IMR-90 (cell line): ENCODE measurements around the gene DISC1. TPM values are rescaled to one million over a fixed set of nuclear protein-coding genes. Genes with fewer than 3 reads are reported as not detected.

Experiments
- ATAC-seq: fragments of 200-7000 bp; cut with Tn5 transposase; 2 replicates; pipeline ENCODE4 v1.9.1; 2020; ENCODE audit warnings: low read depth, mild to moderate bottlenecking, moderate library complexity
- BruUV-seq: library from RNA; stranded (reverse); fragments of 400-500 nt; replicated peaks from 2 replicates; lab custom pipeline; 2021; lab: Mats Ljungman, UMichigan
- CTCF ChIA-PET: fragments of 300-600 bp; formaldehyde crosslinking; extraction: SDS; loops from one replicate; lab custom pipeline; 2021; ENCODE audit warnings: antibody characterized with exemption; lab: Yijun Ruan, JAX
- POLR2A ChIA-PET: fragments of 300-600 bp; sonication (Branson Sonifier 250); formaldehyde crosslinking; loops from one replicate; lab custom pipeline; 2022; ENCODE audit warnings: antibody characterized with exemption; ENCODE audit not compliant: unreplicated experiment; lab: Charles Lee
- DNase-seq: peaks from one replicate; pipeline ENCODE4 v3.0.0; 2013
- H2AFZ ChIP-seq: replicated peaks from 2 replicates; pipeline ENCODE3; 2013; ENCODE audit warnings: low read length, mild to moderate bottlenecking; ENCODE audit not compliant: poor library complexity
- H2AK5ac ChIP-seq: 2 replicates; pipeline ENCODE4 v1.6.1; 2013; ENCODE audit warnings: low read depth, low read length, inconsistent platforms
- H2AK9ac ChIP-seq: replicated peaks from 2 replicates; pipeline ENCODE3; 2013; ENCODE audit warnings: mild to moderate bottlenecking, low read depth, low read length, moderate library complexity; ENCODE audit not compliant: poor library complexity
- H2BK120ac ChIP-seq: 2 replicates; pipeline ENCODE4 v1.6.1; 2013; ENCODE audit warnings: low read depth, low read length, inconsistent platforms
- H2BK15ac ChIP-seq: 3 replicates; pipeline ENCODE4 v1.6.1; 2013; ENCODE audit warnings: low read depth, low read length, inconsistent platforms
- H2BK20ac ChIP-seq: 2 replicates; pipeline ENCODE4 v1.6.1; 2013; ENCODE audit warnings: low read depth, mild to moderate bottlenecking, inconsistent platforms, low read length, moderate library complexity
- H2BK5ac ChIP-seq: 2 replicates; pipeline ENCODE4 v1.6.1; 2013; ENCODE audit warnings: mild to moderate bottlenecking, low read depth, low read length, inconsistent platforms; ENCODE audit not compliant: poor library complexity, severe bottlenecking
- H3K14ac ChIP-seq: replicated peaks from 2 replicates; pipeline ENCODE4 v1.6.1; 2013; ENCODE audit warnings: low read depth, low read length, inconsistent platforms
- H3K18ac ChIP-seq: 2 replicates; pipeline ENCODE4 v1.6.1; 2013; ENCODE audit warnings: low read depth, low read length, control low read depth
- H3K23ac ChIP-seq: 2 replicates; pipeline ENCODE4 v1.6.1; 2013; ENCODE audit warnings: low read depth, low read length, inconsistent platforms
- H3K27ac ChIP-seq: 2 replicates; pipeline ENCODE4 v1.5.1; 2013; ENCODE audit warnings: mild to moderate bottlenecking, control low read depth, low read length; ENCODE audit not compliant: insufficient read depth
- H3K27me3 ChIP-seq: 2 replicates; pipeline ENCODE4 v1.6.1; 2013; ENCODE audit warnings: low read length; ENCODE audit not compliant: control insufficient read depth, insufficient read depth
- H3K36me3 ChIP-seq: 2 replicates; pipeline ENCODE4 v1.6.1; 2013; ENCODE audit warnings: low read length, mixed read lengths; ENCODE audit not compliant: control insufficient read depth, insufficient read depth
- H3K4ac ChIP-seq: 2 replicates; pipeline ENCODE4 v1.6.1; 2013; ENCODE audit warnings: low read depth, low read length, inconsistent platforms
- H3K4me1 ChIP-seq: 2 replicates; pipeline ENCODE4 v1.6.1; 2013; ENCODE audit warnings: low read length, mixed read lengths; ENCODE audit not compliant: control insufficient read depth, insufficient read depth
- H3K4me2 ChIP-seq: 2 replicates; pipeline ENCODE4 v1.6.1; 2013; ENCODE audit warnings: low read depth, mild to moderate bottlenecking, control low read depth, low read length, moderate library complexity
- H3K4me3 ChIP-seq: 2 replicates; pipeline ENCODE4 v1.5.1; 2013; ENCODE audit warnings: low read depth, mild to moderate bottlenecking, control low read depth, low read length, moderate library complexity; ENCODE audit not compliant: insufficient read depth
- H3K56ac ChIP-seq: 2 replicates; pipeline ENCODE4 v1.6.1; 2013; ENCODE audit warnings: low read length, inconsistent platforms; ENCODE audit not compliant: insufficient read depth; ENCODE audit errors: extremely low read depth
- H3K79me1 ChIP-seq, 2 experiments: 2 replicates each; pipeline ENCODE4 v1.6.1; 2013; ENCODE audit warnings: low read length in 2 of 2, inconsistent platforms in 1 of 2, low read depth in 1 of 2
- H3K9ac ChIP-seq: 2 replicates; pipeline ENCODE4 v1.6.1; 2013; ENCODE audit warnings: low read depth, low read length, control low read depth
- H3K9me1 ChIP-seq: 2 replicates; pipeline ENCODE4 v1.6.1; 2013; ENCODE audit warnings: low read length, inconsistent platforms; ENCODE audit not compliant: insufficient read depth
- H3K9me3 ChIP-seq: 2 replicates; pipeline ENCODE4 v1.6.1; 2013; ENCODE audit warnings: low read length; ENCODE audit not compliant: control insufficient read depth, insufficient read depth
- H4K20me1 ChIP-seq: 2 replicates; pipeline ENCODE4 v1.6.1; 2013; ENCODE audit warnings: low read length, inconsistent platforms; ENCODE audit not compliant: insufficient read depth
- H4K5ac ChIP-seq: 2 replicates; pipeline ENCODE4 v1.6.1; 2013; ENCODE audit warnings: mild to moderate bottlenecking, low read depth, low read length, control low read depth
- H4K8ac ChIP-seq, 2 experiments: 2 replicates each; pipeline ENCODE4 v1.6.1; 2013; ENCODE audit warnings: low read depth in 2 of 2, low read length in 2 of 2, control low read depth in 1 of 2, inconsistent platforms in 1 of 2
- H4K91ac ChIP-seq: 2 replicates; pipeline ENCODE4 v1.6.1; 2013; ENCODE audit warnings: low read depth, low read length, inconsistent platforms; ENCODE audit not compliant: insufficient read depth
- CEBPB ChIP-seq: IDR thresholded peaks from 2 replicates; pipeline ENCODE4 v1.6.1; 2012; ENCODE audit warnings: low read depth, low read length, improper control_type of control experiment
- MAZ ChIP-seq: IDR thresholded peaks from 2 replicates; pipeline ENCODE4 v1.6.1; 2012; ENCODE audit warnings: low read depth, mild to moderate bottlenecking, low read length, improper control_type of control experiment, moderate library complexity, borderline replicate concordance
- RAD21 ChIP-seq: IDR thresholded peaks from 2 replicates; pipeline ENCODE4 v1.6.1; 2012; ENCODE audit warnings: low read length, improper control_type of control experiment
- RCOR1 ChIP-seq: IDR thresholded peaks from 2 replicates; pipeline ENCODE4 v1.6.1; 2012; ENCODE audit warnings: mild to moderate bottlenecking, low read length, improper control_type of control experiment; ENCODE audit not compliant: insufficient replicate concordance
- RFX5 ChIP-seq: IDR thresholded peaks from 2 replicates; pipeline ENCODE4 v1.8.0; 2012; ENCODE audit warnings: low read depth, mild to moderate bottlenecking, low read length, moderate library complexity
- WGBS, 2 experiments: methylation state at CpG; one replicate each; pipeline versions ENCODE4 v1.1.5 to v1.1.7; 2013; ENCODE audit warnings: missing lambda C conversion rate in 2 of 2; ENCODE audit not compliant: insufficient read length in 1 of 2; ENCODE audit errors: extremely low coverage in 2 of 2; 5-methylcytosine and 5-hydroxymethylcytosine counted together
- dilution Hi-C: fragments of 300-500 bp; cut with HindIII; formaldehyde crosslinking; loops from one replicate; pipeline ENCODE4 v1.14.3; 2018; ENCODE audit warnings: low sequenced_read_pairs; ENCODE audit not compliant: unreplicated experiment
- in situ Hi-C: fragments of 300-500 bp; cut with MboI; formaldehyde crosslinking; loops from 3 replicates; pipeline ENCODE4 v1.14.3; 2019; ENCODE audit warnings: low sequenced_read_pairs, inconsistent platforms, mixed read lengths
- intact Hi-C: fragments of 100-400 bp; cut with micrococcal nuclease; formaldehyde crosslinking; loops from 2 replicates; pipeline ENCODE4 v1.10.0; 2022
- polyA plus RNA-seq, 3 experiments: library from polyadenylated mRNA; depleted of rRNA; stranded (reverse); fragments of >200 nt; gene quantifications; 2 replicates each; pipeline ENCODE4 v1.2.3, GENCODE V29; 2012; ENCODE audit warnings: low replicate concordance in 1 of 3
- total RNA-seq: library from RNA; depleted of rRNA; stranded (reverse); fragments of >200 nt; gene quantifications from 2 replicates; pipeline ENCODE4 v1.2.3, GENCODE V29; 2012

DISC1 gene
- total and polyA plus RNA-seq, 2 of the 4 experiments (the other 2 are of a cell fraction), result 2.2 to 7.0 TPM

- DNase-seq (no peak), ATAC-seq (no peak)
- Histone ChIP-seq H3K9me3 (peaks cover 3% of the 10 kb centered on the region; the same call in 1 of the 2 replicates), H3K36me3 (peaks cover 4% of the 10 kb centered on the region; the same call in 1 of the 2 replicates), H2AK9ac (no peak overlapping the region), H3K14ac (no peak overlapping the region), H2BK120ac (no peak overlapping the region), H4K5ac (no peak overlapping the region), H2AFZ (no peak overlapping the region), H3K4me1 (no peaks in the 10 kb centered on the region), H3K4me2 (no peak overlapping the region), H3K56ac (no peak overlapping the region), H3K9me1 (no peaks in the 10 kb centered on the region; the same call in 1 of the 2 replicates), H3K27ac (no peak overlapping the region), H3K4me3 (no peak overlapping the region), H3K79me1 (no peaks in the 10 kb centered on the region), H3K4ac (no peak overlapping the region), H2BK5ac (no peak overlapping the region), H4K8ac (no peak overlapping the region), H3K27me3 (no peaks in the 10 kb centered on the region), H2AK5ac (peak overlapping the region; percentile 71; the same call in 1 of the 2 replicates), H2BK15ac (no peak overlapping the region), H2BK20ac (no peak overlapping the region), H3K9ac (no peak overlapping the region), H3K18ac (no peak overlapping the region), H4K20me1 (no peaks in the 10 kb centered on the region), H3K23ac (no peak overlapping the region), H4K91ac (no peak overlapping the region)
- POLR2A ChIA-PET, result no interaction called here
- intact Hi-C loops, result loop anchor here (2.0 to 10.0 kb wide), 4 partner anchors 110 to 871 kb away; no protein-coding TSS in a partner anchor
- TF ChIP-seq RCOR1 (no peak), CEBPB (no peak), RAD21 (no peak), MAZ (no peak), RFX5 (no peak)
- no TSS peak for BruUV-seq
- dilution Hi-C loops, result no loop called here
- CTCF ChIA-PET, result interaction anchor here (0.8 to 2.1 kb wide), 10 partner anchors 8 to 105 kb away, joined by 3 to 8 read pairs (median 6); no protein-coding TSS in a partner anchor
- in situ Hi-C loops, result no loop called here
- WGBS, 2 experiments, result 100% methylated on average over 1 of the region's 8 CpGs; no CpG with 5 or more reads in 1 of the 2 experiments
These were observed 131.2 kb downstream of the DISC1 start for GRCh38 chr1:231757759-231758158.
